Kidney (tissue), 14 donors: ENCODE measurements around the gene CAMK1D. TPM values are rescaled to one million over a fixed set of nuclear protein-coding genes. Genes with fewer than 3 reads are reported as not detected.

Experiments used
- DNase-seq, 5 donors: peaks; one replicate each; pipeline ENCODE4 v3.0.0-alpha.2; 2013 to 2020
- FAIRE-seq: peaks from 2 replicates; lab custom pipeline; 2012; peaks lifted over from hg19 to GRCh38; lab: Jason Lieb, UNC
- H3K27ac ChIP-seq, 2 donors: one replicate each; pipeline ENCODE4 v1.7.0; 2013; ENCODE audit warnings: low read depth in 2 of 2, low read length in 2 of 2, inconsistent platforms in 1 of 2
- H3K27me3 ChIP-seq: one replicate; pipeline ENCODE4 v1.7.1; 2013; ENCODE audit warnings: low read length, inconsistent platforms; ENCODE audit not compliant: control insufficient read depth, insufficient read depth
- H3K36me3 ChIP-seq, 3 donors: one replicate each; pipeline versions ENCODE4 v1.7.0 to v1.7.1; 2013; ENCODE audit warnings: low read length in 3 of 3, control low read depth in 1 of 3, inconsistent platforms in 1 of 3; ENCODE audit not compliant: insufficient read depth in 3 of 3, control insufficient read depth in 2 of 3
- H3K4me1 ChIP-seq, 3 donors: one replicate each; pipeline versions ENCODE4 v1.7.0 to v1.7.1; 2013; ENCODE audit warnings: low read length in 3 of 3, inconsistent platforms in 1 of 3, low read depth in 1 of 3; ENCODE audit not compliant: control insufficient read depth in 2 of 3, insufficient read depth in 2 of 3
- H3K4me3 ChIP-seq, 3 donors: one replicate each; pipeline versions ENCODE4 v1.7.0 to v1.8.1; 2013; ENCODE audit warnings: low read length in 3 of 3, control low read depth in 1 of 3, inconsistent platforms in 1 of 3
- H3K9ac ChIP-seq, 3 donors: one replicate each; pipeline versions ENCODE4 v1.7.0 to v1.7.1; 2013; ENCODE audit warnings: low read length in 3 of 3, control low read depth in 1 of 3, inconsistent platforms in 1 of 3
- H3K9me3 ChIP-seq, 3 donors: one replicate each; pipeline versions ENCODE4 v1.7.0 to v1.7.1; 2013; ENCODE audit warnings: low read length in 3 of 3, control low read depth in 1 of 3, inconsistent platforms in 1 of 3; ENCODE audit not compliant: control insufficient read depth in 2 of 3, insufficient read depth in 1 of 3
- CTCF ChIP-seq: IDR thresholded peaks from 3 replicates; pipeline ENCODE4 v1.5.1; 2012; ENCODE audit warnings: mild to moderate bottlenecking, moderate library complexity, borderline replicate concordance; ENCODE audit not compliant: insufficient read depth; ENCODE audit errors: extremely low read depth
- intact Hi-C: fragments of 100-400 bp; cut with DNase I; formaldehyde crosslinking; loops from one replicate; pipeline ENCODE4 v1.11.1; 2022
- polyA plus RNA-seq: library from polyadenylated mRNA; stranded (reverse); fragments of 350-450 nt; fragmentation: Illumina TruSeq; extraction: RNeasy Lipid Tissue Mini Kit (QIAGEN cat#74804); gene quantifications from one replicate; pipeline ENCODE4 v1.2.3, GENCODE V29; 2014; ENCODE audit warnings: low read depth, low replicate concordance; ENCODE audit not compliant: insufficient read depth
- total RNA-seq: library from RNA; stranded (reverse); fragmentation: NEBNext Ultra II Directional; extraction: Animal tissue kit (Norgen Biotek cat#: 25700); gene quantifications from one replicate; pipeline ENCODE4 v1.2.1, GENCODE V29; 2021
- donor health status: control.
- donor health status: control.
- donor health status: control.
- donor health status: control.
- donor health status: control.
- donor health status: DM: yes; HTN: yes; CAD: no.
- donor health status: Normal renal cell carcinoma (clear cell type).

CAMK1D gene
- total and polyA plus RNA-seq, 2 donors from 2014 or later: 1.1 to 13.7 TPM

GRCh38 chr10:12728494-12728893, 379.1 kb downstream of the CAMK1D start:
- no peak for FAIRE-seq
- no peak overlapping the region for H3K9ac ChIP-seq
- H3K9me3 ChIP-seq: no peaks in the 10 kb centered on the region
- H3K27ac ChIP-seq: no peak overlapping the region
- peak in 3 of 5 donors; percentile 30 to 49 (median 41) for DNase-seq
- H3K4me1 ChIP-seq: no peaks in the 10 kb centered on the region
- no peaks in the 10 kb centered on the region for H3K27me3 ChIP-seq
- no peaks in the 10 kb centered on the region for H3K36me3 ChIP-seq
- TF ChIP-seq CTCF: no peak
- no peak overlapping the region for H3K4me3 ChIP-seq
- intact Hi-C loops: no loop called here

GRCh38 chr10:12729885-12730284, 380.5 kb downstream of the CAMK1D start:
- no peak for TF ChIP-seq CTCF
- no peak overlapping the region for H3K9ac ChIP-seq
- intact Hi-C loops: no loop called here
- no peak overlapping the region for H3K4me3 ChIP-seq
- DNase-seq (no peak), FAIRE-seq (no peak)
- no peaks in the 10 kb centered on the region for H3K4me1 ChIP-seq
- H3K27ac ChIP-seq: no peak overlapping the region
- H3K9me3 ChIP-seq: no peaks in the 10 kb centered on the region
- no peaks in the 10 kb centered on the region for H3K36me3 ChIP-seq
- H3K27me3 ChIP-seq: no peaks in the 10 kb centered on the region

GRCh38 chr10:12730809-12731519, 381.6 kb downstream of the CAMK1D start:
- FAIRE-seq (no peak), DNase-seq (no peak)
- Histone ChIP-seq H3K9me3 (no peaks in the 10 kb centered on the region), H3K27ac (no peak overlapping the region), H3K27me3 (no peaks in the 10 kb centered on the region), H3K4me3 (no peak overlapping the region), H3K4me1 (no peaks in the 10 kb centered on the region), H3K36me3 (no peaks in the 10 kb centered on the region), H3K9ac (no peak overlapping the region)
- intact Hi-C loops: no loop called here
- no peak for TF ChIP-seq CTCF
